HCT116 (cell line): ENCODE measurements around the gene CEP170B. TPM values are rescaled to one million over a fixed set of nuclear protein-coding genes. Genes with fewer than 3 reads are reported as not detected.
"Not testable (repeated sequence)": the region's sequence is repeated elsewhere in the genome, so short reads cannot be mapped to it uniquely, and the experiment has no call there.

Experiments
- ATAC-seq: fragments of 200-7000 bp; cut with Tn5 transposase; 2 replicates; pipeline ENCODE4 v1.9.1; 2020; ENCODE audit warnings: mild to moderate bottlenecking, moderate library complexity
- BruUV-seq: library from RNA; stranded (reverse); fragments of 400-500 nt; replicated peaks from 2 replicates; lab custom pipeline; 2021; lab: Mats Ljungman, UMichigan
- CTCF ChIA-PET: fragments of 300-600 bp; sonication (Branson Sonifier 250); formaldehyde crosslinking; loops from one replicate; lab custom pipeline; 2021; ENCODE audit warnings: antibody characterized with exemption; lab: Charles Lee
- POLR2A ChIA-PET: fragments of 300-600, 350-600 bp; sonication (Branson Sonifier 250); formaldehyde crosslinking; loops from one replicate; lab custom pipeline; 2021; ENCODE audit warnings: antibody characterized with exemption; lab: Charles Lee
- RAD21 ChIA-PET, 2 experiments: fragments of 300-600 bp; sonication (Branson Sonifier 250); formaldehyde crosslinking; loops; one replicate each; lab custom pipeline; 2023; ENCODE audit warnings: low total read pairs in 2 of 2; ENCODE audit not compliant: uncharacterized antibody in 2 of 2, unreplicated experiment in 2 of 2, low non-redundant PET in 1 of 2; lab: Charles Lee
- DNase-seq: peaks from one replicate; pipeline ENCODE4 v3.0.0-alpha.2; 2010; ENCODE audit warnings: low read depth, low spot score
- H2AFZ ChIP-seq: fragments of 200-600 bp; shearing (Covaris generic), sonication (generic); 2 replicates; pipeline ENCODE4 v1.6.1; 2017; ENCODE audit warnings: low read depth, mixed run types, mixed read lengths, antibody characterized with exemption, low read length; ENCODE audit not compliant: poor library complexity, severe bottlenecking
- H3K27ac ChIP-seq: 2 replicates; pipeline ENCODE4 v1.5.1; 2012; ENCODE audit warnings: low read depth, low read length
- H3K27me3 ChIP-seq: fragments of 200-600 bp; sonication (generic); 2 replicates; pipeline ENCODE4 v1.6.1; 2016; ENCODE audit warnings: mixed run types, low read length, mixed read lengths; ENCODE audit not compliant: insufficient read depth
- H3K36me3 ChIP-seq, 2 experiments: fragments of 200-500 bp in 1 of 2; fragments of 200-600 bp in 1 of 2; sonication (Bioruptor generic) in 1 of 2; sonication (generic) in 1 of 2; 2 replicates each; pipeline versions ENCODE4 v1.5.1 to v1.6.1; 2014 to 2016; ENCODE audit warnings: low read length in 2 of 2, inconsistent platforms in 1 of 2, mixed read lengths in 1 of 2, mixed run types in 1 of 2; ENCODE audit not compliant: insufficient read depth in 2 of 2, control insufficient read depth in 1 of 2
- H3K4me1 ChIP-seq, 2 experiments: fragments of 200-600 bp in 1 of 2; sonication (generic) in 1 of 2; 2 replicates each; pipeline versions ENCODE4 v1.5.1 to v1.6.1; 2012 to 2017; ENCODE audit warnings: low read length in 2 of 2, inconsistent platforms in 1 of 2, mild to moderate bottlenecking in 1 of 2, mixed read lengths in 1 of 2, mixed run types in 1 of 2, moderate library complexity in 1 of 2; ENCODE audit not compliant: insufficient read depth in 2 of 2, control insufficient read depth in 1 of 2
- H3K4me2 ChIP-seq: fragments of 200-600 bp; sonication (generic); 2 replicates; pipeline ENCODE4 v1.6.1; 2017; ENCODE audit warnings: mixed run types, low read length, mixed read lengths
- H3K4me3 ChIP-seq, 2 experiments: fragments of 200-600 bp in 1 of 2; sonication (generic) in 1 of 2; replicated peaks in 1 of 2; 2 replicates each; pipeline ENCODE4 v1.5.1; 2011 to 2016; ENCODE audit warnings: low read length in 2 of 2, control low read depth in 1 of 2, low read depth in 1 of 2, mild to moderate bottlenecking in 1 of 2, mixed read lengths in 1 of 2, mixed run types in 1 of 2
- H3K79me2 ChIP-seq: fragments of 200-600 bp; sonication (generic); 2 replicates; pipeline ENCODE4 v1.6.1; 2017; ENCODE audit warnings: mild to moderate bottlenecking, mixed run types, low read length, moderate library complexity, mixed read lengths; ENCODE audit not compliant: insufficient read depth
- H3K9ac ChIP-seq: fragments of 200-600 bp; sonication (generic); 2 replicates; pipeline ENCODE4 v1.6.1; 2016; ENCODE audit warnings: low read length, mixed read lengths
- H3K9me2 ChIP-seq: fragments of 200-600 bp; sonication (generic), shearing (Covaris generic); 2 replicates; pipeline ENCODE4 v1.6.1; 2017; ENCODE audit warnings: mixed run types, mild to moderate bottlenecking, moderate library complexity; ENCODE audit not compliant: insufficient read depth
- H3K9me3 ChIP-seq, 2 experiments: fragments of 200-500 bp in 1 of 2; fragments of 200-600 bp in 1 of 2; sonication (Bioruptor generic) in 1 of 2; sonication (generic) in 1 of 2; 2 replicates each; pipeline ENCODE4 v1.6.1; 2014 to 2017; ENCODE audit warnings: low read length in 2 of 2, mixed read lengths in 2 of 2, inconsistent platforms in 1 of 2, low read depth in 1 of 2, mild to moderate bottlenecking in 1 of 2, mixed run types in 1 of 2, moderate library complexity in 1 of 2; ENCODE audit not compliant: control insufficient read depth in 1 of 2, insufficient read depth in 1 of 2
- H4K20me1 ChIP-seq: fragments of 200-600 bp; sonication (generic), shearing (Covaris generic); 2 replicates; pipeline ENCODE4 v1.6.1; 2017; ENCODE audit warnings: mixed run types, mild to moderate bottlenecking, moderate library complexity; ENCODE audit not compliant: insufficient read depth
- EGR1 ChIP-seq: IDR thresholded peaks from 2 replicates; pipeline ENCODE4 v1.6.1; 2012; ENCODE audit warnings: low read depth
- EZH2 ChIP-seq: fragments of 200-600 bp; sonication (generic); IDR thresholded peaks from 2 replicates; pipeline ENCODE4 v1.6.1; 2017; ENCODE audit warnings: antibody characterized with exemption, mixed run types
- FOSL1 ChIP-seq: IDR thresholded peaks from 2 replicates; pipeline ENCODE4 v1.6.1; 2012; ENCODE audit warnings: low read depth
- JUND ChIP-seq: IDR thresholded peaks from 2 replicates; pipeline ENCODE4 v1.6.1; 2012
- POLR2AphosphoS5 ChIP-seq: IDR thresholded peaks from 2 replicates; pipeline ENCODE4 v1.6.1; 2011; ENCODE audit warnings: mild to moderate bottlenecking, low read depth, low read length, moderate library complexity
- RAD21 ChIP-seq: IDR thresholded peaks from 2 replicates; pipeline ENCODE4 v1.6.1; 2012; ENCODE audit warnings: low read depth, mild to moderate bottlenecking
- SP1 ChIP-seq: IDR thresholded peaks from 2 replicates; pipeline ENCODE4 v1.6.1; 2012; ENCODE audit warnings: low read depth
- SRF ChIP-seq: IDR thresholded peaks from 2 replicates; pipeline ENCODE4 v1.6.1; 2012; ENCODE audit warnings: low read depth
- YY1 ChIP-seq: IDR thresholded peaks from 2 replicates; pipeline ENCODE4 v1.6.1; 2011; ENCODE audit warnings: low read length, low read depth, moderate library complexity, mild to moderate bottlenecking; ENCODE audit not compliant: insufficient replicate concordance; ENCODE audit errors: extremely low read depth
- intact Hi-C: fragments of 100-400 bp; cut with micrococcal nuclease; formaldehyde crosslinking; loops from 2 replicates; pipeline ENCODE4 v1.10.0; 2022
- total RNA-seq: library from RNA; stranded (reverse); gene quantifications from one replicate; pipeline ENCODE4 v1.2.1, GENCODE V29; 2021; ENCODE audit not compliant: unreplicated experiment
- TF ChIP-seq, protein P1 (sequence below), 3 experiments: fragments of 200-600 bp in 1 of 3; sonication (generic) in 1 of 3; IDR thresholded peaks in 2 of 3; conservative IDR thresholded peaks in 1 of 3; 2 replicates each; pipeline ENCODE4 v1.5.1; 2012 to 2017; ENCODE audit warnings: low read depth in 2 of 3, low read length in 2 of 3, antibody characterized with exemption in 1 of 3, borderline replicate concordance in 1 of 3, control low read depth in 1 of 3, mild to moderate bottlenecking in 1 of 3, mixed read lengths in 1 of 3, mixed run types in 1 of 3, moderate library complexity in 1 of 3; ENCODE audit not compliant: insufficient read depth in 1 of 3
- TF ChIP-seq, protein P2 (sequence below): IDR thresholded peaks from 2 replicates; pipeline ENCODE4 v1.6.1; 2012; ENCODE audit warnings: low read depth

Gene CEP170B
- total RNA-seq, 1 experiment from 2014 or later, result 45.9 TPM

DNA sequence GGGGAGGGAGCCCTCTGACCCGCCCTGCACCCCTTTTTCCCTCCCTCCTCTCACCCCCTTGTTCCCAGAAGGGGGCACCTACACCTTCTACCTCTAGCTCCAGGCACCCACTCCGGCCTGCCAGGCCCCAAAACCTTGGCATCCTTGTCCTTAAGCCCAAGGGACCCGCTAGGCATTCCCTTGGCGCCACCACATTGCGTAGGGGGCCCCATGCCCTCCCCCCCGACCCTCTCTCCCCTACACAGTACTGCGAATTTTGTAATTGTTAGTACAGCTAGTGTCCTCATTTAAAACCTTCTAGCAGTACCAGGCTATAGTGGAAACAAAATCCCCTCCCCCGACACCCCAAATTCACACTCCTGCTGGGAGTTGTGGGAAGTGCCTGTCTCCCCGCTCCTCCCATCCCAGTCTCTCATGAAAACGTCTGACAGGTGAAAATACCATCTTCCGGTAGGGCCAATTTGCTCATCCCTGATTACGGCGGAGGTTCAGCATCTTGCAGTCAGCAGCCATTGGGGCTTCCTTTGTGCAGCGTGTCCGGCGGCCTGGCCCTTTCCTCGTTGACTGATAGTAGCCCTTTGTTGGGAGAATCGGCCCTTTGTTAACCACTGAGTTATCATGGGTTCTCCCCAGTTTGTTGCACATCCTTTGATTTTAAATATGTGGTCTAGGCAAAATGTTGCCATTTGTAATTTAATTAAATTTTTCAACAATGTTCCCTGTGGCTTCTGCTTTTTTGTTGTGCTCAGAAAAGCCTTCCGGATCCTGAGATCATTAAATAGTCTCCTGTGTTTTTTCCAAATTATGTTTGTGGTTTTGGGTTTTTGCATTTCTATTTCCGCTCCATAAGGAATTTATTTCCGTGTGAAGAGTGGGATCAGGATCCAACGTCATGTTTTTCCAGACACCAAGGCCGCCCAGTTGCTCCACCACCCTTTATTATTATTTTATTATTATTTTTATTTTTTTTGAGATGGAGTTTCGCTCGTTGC lies 7.9 kb upstream of the CEP170B start:
- H3K9me2 ChIP-seq, result no peaks in the 10 kb centered on the region
- no peak overlapping the region for H3K4me3 ChIP-seq
- H3K79me2 ChIP-seq, result peaks cover 8% of the 10 kb centered on the region; the same call in 1 of the 2 replicates
- ATAC-seq (peak; percentile 30; the same call in 1 of the 2 replicates), DNase-seq (no peak)
- no peaks in the 10 kb centered on the region for H4K20me1 ChIP-seq
- RAD21 ChIA-PET, result no interaction called here
- POLR2A ChIA-PET, result interaction anchor here (0.9 kb wide), 1 partner anchor 104 kb away, joined by 4 read pairs; the partner anchor contains the start of gene SIVA1
- no peaks in the 10 kb centered on the region for H3K36me3 ChIP-seq
- intact Hi-C loops, result no loop called here
- no peak overlapping the region for H2AFZ ChIP-seq
- no peak overlapping the region for H3K9ac ChIP-seq
- BruUV-seq, result no TSS peak
- CTCF ChIA-PET, result no interaction called here
- no peak overlapping the region for H3K27ac ChIP-seq
- H3K4me2 ChIP-seq, result no peak overlapping the region
- H3K4me1 ChIP-seq, result no peaks in the 10 kb centered on the region
- TF ChIP-seq YY1 (no peak), EGR1 (no peak), FOSL1 (no peak), RAD21 (no peak), SP1 (no peak), EZH2 (no peak), POLR2AphosphoS5 (no peak), JUND (no peak), SRF (no peak)
- TF ChIP-seq, protein P1, sequence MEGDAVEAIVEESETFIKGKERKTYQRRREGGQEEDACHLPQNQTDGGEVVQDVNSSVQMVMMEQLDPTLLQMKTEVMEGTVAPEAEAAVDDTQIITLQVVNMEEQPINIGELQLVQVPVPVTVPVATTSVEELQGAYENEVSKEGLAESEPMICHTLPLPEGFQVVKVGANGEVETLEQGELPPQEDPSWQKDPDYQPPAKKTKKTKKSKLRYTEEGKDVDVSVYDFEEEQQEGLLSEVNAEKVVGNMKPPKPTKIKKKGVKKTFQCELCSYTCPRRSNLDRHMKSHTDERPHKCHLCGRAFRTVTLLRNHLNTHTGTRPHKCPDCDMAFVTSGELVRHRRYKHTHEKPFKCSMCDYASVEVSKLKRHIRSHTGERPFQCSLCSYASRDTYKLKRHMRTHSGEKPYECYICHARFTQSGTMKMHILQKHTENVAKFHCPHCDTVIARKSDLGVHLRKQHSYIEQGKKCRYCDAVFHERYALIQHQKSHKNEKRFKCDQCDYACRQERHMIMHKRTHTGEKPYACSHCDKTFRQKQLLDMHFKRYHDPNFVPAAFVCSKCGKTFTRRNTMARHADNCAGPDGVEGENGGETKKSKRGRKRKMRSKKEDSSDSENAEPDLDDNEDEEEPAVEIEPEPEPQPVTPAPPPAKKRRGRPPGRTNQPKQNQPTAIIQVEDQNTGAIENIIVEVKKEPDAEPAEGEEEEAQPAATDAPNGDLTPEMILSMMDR (IDR thresholded peaks at IDR 0.05 in 2 of 3, conservative IDR thresholded peaks at IDR 0.05 in 1 of 3; ENCODE audit: borderline replicate concordance in 1 of 3, insufficient read depth in 1 of 3, low read depth in 2 of 3, low read length in 2 of 3), result no peak
- TF ChIP-seq, protein P2, sequence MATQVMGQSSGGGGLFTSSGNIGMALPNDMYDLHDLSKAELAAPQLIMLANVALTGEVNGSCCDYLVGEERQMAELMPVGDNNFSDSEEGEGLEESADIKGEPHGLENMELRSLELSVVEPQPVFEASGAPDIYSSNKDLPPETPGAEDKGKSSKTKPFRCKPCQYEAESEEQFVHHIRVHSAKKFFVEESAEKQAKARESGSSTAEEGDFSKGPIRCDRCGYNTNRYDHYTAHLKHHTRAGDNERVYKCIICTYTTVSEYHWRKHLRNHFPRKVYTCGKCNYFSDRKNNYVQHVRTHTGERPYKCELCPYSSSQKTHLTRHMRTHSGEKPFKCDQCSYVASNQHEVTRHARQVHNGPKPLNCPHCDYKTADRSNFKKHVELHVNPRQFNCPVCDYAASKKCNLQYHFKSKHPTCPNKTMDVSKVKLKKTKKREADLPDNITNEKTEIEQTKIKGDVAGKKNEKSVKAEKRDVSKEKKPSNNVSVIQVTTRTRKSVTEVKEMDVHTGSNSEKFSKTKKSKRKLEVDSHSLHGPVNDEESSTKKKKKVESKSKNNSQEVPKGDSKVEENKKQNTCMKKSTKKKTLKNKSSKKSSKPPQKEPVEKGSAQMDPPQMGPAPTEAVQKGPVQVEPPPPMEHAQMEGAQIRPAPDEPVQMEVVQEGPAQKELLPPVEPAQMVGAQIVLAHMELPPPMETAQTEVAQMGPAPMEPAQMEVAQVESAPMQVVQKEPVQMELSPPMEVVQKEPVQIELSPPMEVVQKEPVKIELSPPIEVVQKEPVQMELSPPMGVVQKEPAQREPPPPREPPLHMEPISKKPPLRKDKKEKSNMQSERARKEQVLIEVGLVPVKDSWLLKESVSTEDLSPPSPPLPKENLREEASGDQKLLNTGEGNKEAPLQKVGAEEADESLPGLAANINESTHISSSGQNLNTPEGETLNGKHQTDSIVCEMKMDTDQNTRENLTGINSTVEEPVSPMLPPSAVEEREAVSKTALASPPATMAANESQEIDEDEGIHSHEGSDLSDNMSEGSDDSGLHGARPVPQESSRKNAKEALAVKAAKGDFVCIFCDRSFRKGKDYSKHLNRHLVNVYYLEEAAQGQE, result no peak
- TF ChIP-seq, all 23 proteins: peak for 0
- H3K27me3 ChIP-seq, result no peaks in the 10 kb centered on the region
- no peaks in the 10 kb centered on the region; a peak in 1 of 4 replicates for H3K9me3 ChIP-seq

DNA sequence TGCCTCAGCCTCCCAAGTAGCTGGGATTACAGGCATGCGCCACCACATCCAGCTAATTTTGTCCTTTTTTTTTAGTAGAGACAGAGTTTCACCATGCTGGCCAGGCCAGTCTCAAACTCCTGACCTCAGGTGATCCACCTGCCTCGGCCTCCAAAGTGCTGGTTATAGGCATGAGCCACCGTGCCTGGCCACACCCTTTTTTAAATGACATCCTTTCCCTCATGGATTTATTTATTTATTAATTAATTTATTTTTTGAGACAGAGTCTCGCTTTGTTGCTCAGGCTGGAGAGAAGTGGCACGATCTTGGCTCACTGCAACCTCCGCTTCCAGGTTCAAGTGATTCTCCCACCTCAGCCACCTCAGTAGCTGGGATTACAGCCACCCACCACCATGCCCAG lies 7.1 kb upstream of the CEP170B start:
- intact Hi-C loops, H3K9ac ChIP-seq, H3K9me2 ChIP-seq, H3K4me1 ChIP-seq, H3K4me3 ChIP-seq, BruUV-seq, H3K27me3 ChIP-seq, RAD21 ChIA-PET, H3K27ac ChIP-seq, H3K4me2 ChIP-seq, CTCF ChIA-PET, H2AFZ ChIP-seq, POLR2A ChIA-PET, ATAC-seq, H4K20me1 ChIP-seq, H3K9me3 ChIP-seq, DNase-seq, H3K36me3 ChIP-seq: not testable (repeated sequence)
- peaks cover 16% of the 10 kb centered on the region; the same call in 1 of the 2 replicates for H3K79me2 ChIP-seq
